PC-3 (cell line): ENCODE results near the gene GON7.

ENCODE experiments used
- CTCF ChIP-seq: fragments of 300-600 bp; sonication (generic); conservative IDR thresholded peaks from 2 replicates; pipeline ENCODE4 v1.5.1; 2017; ENCODE audit warnings: antibody characterized with exemption, low read depth, mild to moderate bottlenecking, low read length
- EZH2 ChIP-seq: fragments of 300-600 bp; sonication (generic); IDR thresholded peaks from one replicate; pipeline ENCODE4 v1.6.1; 2017; ENCODE audit warnings: antibody characterized with exemption, mild to moderate bottlenecking, low read length; ENCODE audit not compliant: unreplicated experiment

GRCh38 chr14:93234798-93235197, 27.9 kb upstream of the GON7 start:
- TF ChIP-seq CTCF (no peak), EZH2 (no peak)
